DND-41 (cell line): ENCODE results near the gene FTO.

ENCODE experiments used
- ATAC-seq: fragments of 200-7000 bp; cut with Tn5 transposase; 3 replicates; pipeline ENCODE4 v1.9.1; 2021; ENCODE audit warnings: low read depth; ENCODE audit not compliant: insufficient read depth
- DNase-seq: peaks from one replicate; pipeline ENCODE4 v3.0.0-alpha.2; 2020
- H2AFZ ChIP-seq: 2 replicates; pipeline ENCODE4 v1.6.0; 2012; ENCODE audit warnings: low read depth, low read length
- H3K27ac ChIP-seq: 2 replicates; pipeline ENCODE4 v1.5.1; 2012; ENCODE audit warnings: low read length, inconsistent platforms
- H3K27me3 ChIP-seq: fragments of 200-600 bp; sonication (generic); 2 replicates; pipeline ENCODE4 v1.6.0; 2012; ENCODE audit warnings: low read length, mild to moderate bottlenecking, inconsistent platforms; ENCODE audit not compliant: insufficient read depth, poor library complexity
- H3K36me3 ChIP-seq: 2 replicates; pipeline ENCODE4 v1.5.1; 2012; ENCODE audit warnings: low read length, inconsistent platforms; ENCODE audit not compliant: insufficient read depth
- H3K4me1 ChIP-seq: 2 replicates; pipeline ENCODE4 v1.5.1; 2012; ENCODE audit warnings: mild to moderate bottlenecking, low read length; ENCODE audit not compliant: insufficient read depth
- H3K4me2 ChIP-seq: 2 replicates; pipeline ENCODE4 v1.6.0; 2012; ENCODE audit warnings: mild to moderate bottlenecking, moderate library complexity, low read length, inconsistent platforms; ENCODE audit not compliant: insufficient read depth
- H3K4me3 ChIP-seq, 2 experiments: fragments of 200-600 bp in 1 of 2; shearing (Covaris generic) in 1 of 2; 2 replicates each; pipeline ENCODE4 v1.5.1; 2012 to 2016; ENCODE audit warnings: inconsistent platforms in 2 of 2, low read length in 2 of 2, mild to moderate bottlenecking in 2 of 2, low read depth in 1 of 2, moderate library complexity in 1 of 2
- H3K79me2 ChIP-seq: 2 replicates; pipeline ENCODE4 v1.6.0; 2012; ENCODE audit warnings: low read length, inconsistent platforms; ENCODE audit not compliant: insufficient read depth
- H3K9ac ChIP-seq: 2 replicates; pipeline ENCODE4 v1.6.0; 2012; ENCODE audit warnings: low read depth, mild to moderate bottlenecking, inconsistent platforms, low read length, moderate library complexity
- H3K9me3 ChIP-seq: 2 replicates; pipeline ENCODE4 v1.5.1; 2012; ENCODE audit warnings: low read length, moderate library complexity, mild to moderate bottlenecking, inconsistent platforms; ENCODE audit not compliant: insufficient read depth, severe bottlenecking
- H4K20me1 ChIP-seq: 2 replicates; pipeline ENCODE4 v1.6.0; 2012; ENCODE audit warnings: low read length; ENCODE audit not compliant: insufficient read depth
- CTCF ChIP-seq: IDR thresholded peaks from 2 replicates; pipeline ENCODE4 v1.5.1; 2012; ENCODE audit warnings: borderline replicate concordance, low read length, moderate library complexity, mild to moderate bottlenecking; ENCODE audit not compliant: poor library complexity, severe bottlenecking; ENCODE audit errors: extremely low read depth
- EZH2 ChIP-seq: IDR thresholded peaks from 3 replicates; pipeline ENCODE4 v1.6.1; 2012; ENCODE audit warnings: borderline replicate concordance, low read depth, mild to moderate bottlenecking, moderate library complexity, low read length, inconsistent platforms; ENCODE audit not compliant: severe bottlenecking

The FTO gene

GRCh38 chr16:53864819-53865493 is 161.0 kb downstream of the FTO start:
- Histone ChIP-seq H3K9me3 (no peaks in the 10 kb centered on the region), H4K20me1 (no peaks in the 10 kb centered on the region), H3K4me2 (no peak overlapping the region), H2AFZ (no peak overlapping the region), H3K9ac (no peak overlapping the region), H3K79me2 (no peaks in the 10 kb centered on the region), H3K4me3 (no peak overlapping the region), H3K4me1 (no peaks in the 10 kb centered on the region), H3K36me3 (0 out of 2 replicates have a peak, but pooled peaks cover 11% of the 10 kb centered on the region), H3K27ac (no peak overlapping the region), H3K27me3 (no peaks in the 10 kb centered on the region)
- TF ChIP-seq EZH2 (no peak), CTCF (no peak)
- no peak for DNase-seq
- ATAC-seq: no peak

GRCh38 chr16:53865494-53865863 is 161.5 kb downstream of the FTO start:
- ATAC-seq: no peak

GRCh38 chr16:53866520-53866919 is 162.6 kb downstream of the FTO start:
- TF ChIP-seq EZH2 (no peak), CTCF (no peak)
- ATAC-seq: no peak
- Histone ChIP-seq H3K79me2 (no peaks in the 10 kb centered on the region), H3K9ac (no peak overlapping the region), H3K9me3 (peaks cover 3% of the 10 kb centered on the region), H4K20me1 (no peaks in the 10 kb centered on the region), H3K4me3 (no peak overlapping the region), H3K4me2 (no peak overlapping the region), H3K27ac (no peak overlapping the region), H3K36me3 (peaks cover 10% of the 10 kb centered on the region; the same call in 1 of the 2 replicates), H3K4me1 (no peaks in the 10 kb centered on the region), H3K27me3 (no peaks in the 10 kb centered on the region), H2AFZ (no peak overlapping the region)
- no peak for DNase-seq

More at GRCh38 chr16:53865494-53865863, 161.5 kb downstream of the FTO start:
- Histone ChIP-seq H3K4me2 (no peak overlapping the region), H3K27ac (no peak overlapping the region), H3K9me3 (no peaks in the 10 kb centered on the region), H3K4me1 (no peaks in the 10 kb centered on the region), H3K4me3 (no peak overlapping the region), H3K9ac (no peak overlapping the region), H4K20me1 (no peaks in the 10 kb centered on the region), H3K27me3 (no peaks in the 10 kb centered on the region), H2AFZ (no peak overlapping the region), H3K79me2 (no peaks in the 10 kb centered on the region), H3K36me3 (0 out of 2 replicates have a peak, but pooled peaks cover 5% of the 10 kb centered on the region)
- no peak for DNase-seq
- TF ChIP-seq CTCF (no peak), EZH2 (no peak)
